Kidney glomerular epithelial cell (primary cell): Measurements from ENCODE around the gene PPP1R16B.

Experiments used
- DNase-seq: peaks from one replicate; lab custom pipeline; 2025; lab: John Stamatoyannopoulos, UW

The PPP1R16B gene

GRCh38 chr20:38877483-38877882 is 72.0 kb downstream of the PPP1R16B start:
- no peak for DNase-seq

- DNase-seq = no peak
Measured at GRCh38 chr20:38878866-38879265, 73.4 kb downstream of the PPP1R16B start.

DNA sequence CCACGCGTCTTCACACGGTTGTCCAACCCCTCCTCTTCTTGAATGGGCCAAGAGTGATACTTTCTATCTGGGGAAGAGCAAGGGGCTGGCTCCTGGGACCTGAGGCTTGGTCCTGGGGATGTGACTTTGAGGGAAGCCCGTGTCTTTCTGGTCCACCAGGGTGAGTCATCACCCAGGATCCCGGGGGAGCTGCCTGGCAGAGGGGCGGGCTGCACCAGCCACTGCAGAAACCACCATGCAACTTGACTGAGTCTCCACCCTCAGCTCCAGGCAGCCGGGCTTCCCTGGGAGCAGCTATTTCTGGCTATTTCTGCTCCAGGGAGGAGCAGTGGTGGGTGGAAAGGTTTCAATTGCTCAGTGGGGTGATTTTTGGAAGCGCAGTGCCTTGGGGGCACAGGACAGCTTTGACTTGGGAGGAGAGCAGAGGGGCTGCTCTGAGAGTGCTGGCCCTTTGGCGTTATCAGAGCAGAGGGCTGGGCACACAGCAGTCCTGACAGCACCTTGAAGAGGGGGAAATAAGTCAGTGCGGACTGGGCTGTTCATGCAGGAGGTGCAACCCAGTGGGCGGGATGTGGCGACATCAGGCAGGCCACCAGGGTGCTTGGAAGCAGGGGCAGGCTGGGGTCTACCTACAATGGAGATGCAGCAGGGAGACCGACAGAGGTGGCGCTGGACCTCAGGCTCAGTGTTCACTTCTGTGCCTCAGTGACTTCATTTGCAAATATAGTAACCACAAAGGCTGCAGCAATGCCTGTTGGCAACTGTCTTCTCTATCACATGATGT is 75.6 kb downstream of the PPP1R16B start:
- DNase-seq = no peak

- no peak for DNase-seq
Measured at GRCh38 chr20:38881806-38882440, 76.4 kb downstream of the PPP1R16B start.

DNA sequence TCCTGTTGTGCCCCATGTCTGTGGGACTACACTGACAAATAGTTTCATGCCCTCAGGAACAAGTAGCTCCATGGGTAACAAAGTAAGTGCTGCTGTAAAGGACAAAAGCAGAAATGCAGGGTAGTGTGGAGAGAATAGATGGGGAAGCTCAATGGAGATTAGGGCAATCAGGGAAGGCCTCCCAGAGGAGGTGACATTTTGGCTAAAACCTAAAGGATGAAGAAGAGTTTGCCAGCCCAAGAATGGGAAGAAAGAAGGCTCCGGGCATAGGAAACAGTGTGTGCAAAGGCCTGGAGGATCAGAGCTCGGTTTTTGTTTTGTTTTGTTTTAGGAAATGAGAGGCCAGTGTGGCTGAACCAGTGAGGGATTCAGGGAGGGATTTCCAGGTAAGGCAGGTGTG is 77.1 kb downstream of the PPP1R16B start:
- no peak for DNase-seq

GRCh38 chr20:38883081-38883980 is 77.8 kb downstream of the PPP1R16B start:
- DNase-seq = no peak

DNA sequence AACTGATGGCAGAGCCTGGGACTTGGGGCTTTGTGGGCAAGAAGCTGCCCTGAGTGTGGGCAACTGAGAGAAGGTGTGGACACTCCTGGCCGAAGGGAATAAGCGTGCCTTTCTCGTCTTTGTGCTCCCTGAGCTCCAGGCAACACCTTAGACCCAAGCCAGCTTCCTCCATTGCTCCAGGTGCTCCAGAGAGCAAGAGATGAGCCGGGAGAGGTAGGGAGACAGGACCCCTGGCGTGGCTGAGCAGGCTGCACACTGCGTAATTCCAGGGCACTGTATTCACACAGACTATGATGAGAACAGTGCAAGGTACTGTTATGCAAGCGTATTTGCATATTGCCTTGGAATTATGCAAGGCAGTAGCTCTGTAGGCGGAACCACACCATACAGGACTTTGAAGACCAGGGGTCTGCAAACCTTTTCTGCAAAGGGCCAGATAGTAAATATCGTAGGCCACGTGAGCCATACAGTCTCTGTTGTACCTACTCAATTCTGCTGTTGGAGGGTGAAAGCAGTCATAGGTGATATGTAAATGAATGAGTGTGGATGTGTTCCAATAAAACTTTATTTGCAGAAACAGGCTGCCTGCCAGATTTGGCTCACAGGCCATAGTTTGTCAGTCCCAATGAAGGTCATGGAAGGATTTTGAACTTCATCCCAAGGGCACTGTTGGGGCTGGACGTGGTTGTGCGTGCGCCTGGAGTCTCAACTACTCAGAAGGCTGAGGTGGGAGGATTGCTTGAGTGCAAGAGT is 78.7 kb downstream of the PPP1R16B start:
- no peak for DNase-seq

DNA sequence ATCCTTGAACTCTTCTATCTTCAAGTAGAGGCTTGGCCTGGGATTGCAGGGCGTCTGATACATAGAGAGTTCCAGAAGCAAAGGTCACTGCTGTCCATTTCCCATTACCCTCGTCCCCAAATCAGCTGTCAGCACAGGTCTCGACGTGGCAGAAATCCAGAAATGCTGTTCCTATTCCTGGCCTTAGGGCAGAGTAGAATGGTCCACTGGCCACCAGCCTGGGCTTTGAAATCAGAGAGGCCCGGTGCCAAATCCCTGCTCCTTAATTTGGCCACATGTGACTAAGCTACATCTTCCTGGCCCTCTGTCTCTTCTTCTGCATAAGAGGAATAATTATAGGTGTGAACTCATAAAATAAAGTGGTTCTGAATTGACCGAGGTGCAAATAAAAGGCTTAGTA is 79.9 kb downstream of the PPP1R16B start:
- DNase-seq = no peak

DNA sequence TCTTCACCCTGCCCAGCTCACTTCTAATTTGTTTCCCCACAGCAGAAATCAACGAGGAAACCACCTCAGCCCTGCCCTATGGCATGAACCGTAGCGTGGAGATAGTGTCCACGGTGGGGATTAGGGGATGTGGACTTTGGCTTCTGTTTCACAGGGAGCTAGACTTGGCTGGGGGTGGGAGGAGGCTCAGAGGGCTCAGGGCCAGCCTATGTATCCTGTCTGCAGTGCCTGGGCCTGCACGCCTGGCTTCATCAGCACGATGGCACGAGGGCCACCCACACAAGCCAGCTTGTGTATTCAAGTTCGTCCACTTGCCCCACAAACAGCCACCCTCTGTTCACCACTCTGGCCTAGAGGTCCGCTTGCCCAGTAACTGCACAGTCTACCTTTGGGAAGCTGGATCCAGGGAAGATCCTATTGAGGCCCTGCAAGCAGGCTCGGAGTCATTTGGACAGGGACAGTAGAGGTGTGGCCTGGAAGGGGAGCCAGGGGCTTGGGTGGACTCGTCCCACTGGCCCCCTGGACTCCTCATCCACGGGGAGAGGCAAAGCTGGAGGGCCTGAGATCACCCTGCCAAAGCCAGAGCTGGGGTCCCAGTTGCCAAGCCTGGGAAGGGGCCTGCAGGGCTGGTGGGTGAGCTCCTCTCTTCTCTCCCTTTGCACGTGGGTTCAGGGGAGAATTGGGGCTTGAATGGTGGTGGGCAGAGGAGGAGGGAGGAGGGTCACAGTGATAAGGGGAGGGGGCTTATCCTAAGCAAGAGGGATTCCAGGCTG is 82.7 kb downstream of the PPP1R16B start:
- DNase-seq = no peak

DNA sequence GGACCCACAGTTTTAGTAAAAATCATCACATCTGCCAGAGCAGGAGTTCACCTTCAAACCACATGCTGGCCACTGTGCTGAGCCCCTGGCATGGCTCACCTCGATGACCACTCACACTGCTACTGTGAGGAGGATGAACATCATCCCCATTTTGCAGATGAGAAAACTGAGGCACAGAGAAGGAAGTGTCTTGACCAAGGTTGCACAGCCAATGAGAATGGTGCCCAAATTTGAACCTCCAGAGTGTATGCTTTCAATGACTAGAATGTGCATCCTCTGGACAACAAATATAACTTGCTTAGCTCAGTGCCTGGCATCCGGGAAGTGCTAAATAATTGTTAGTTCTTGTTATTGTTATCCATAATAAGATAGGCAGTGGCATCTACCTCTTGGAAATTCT is 83.6 kb downstream of the PPP1R16B start:
- DNase-seq = no peak

DNA sequence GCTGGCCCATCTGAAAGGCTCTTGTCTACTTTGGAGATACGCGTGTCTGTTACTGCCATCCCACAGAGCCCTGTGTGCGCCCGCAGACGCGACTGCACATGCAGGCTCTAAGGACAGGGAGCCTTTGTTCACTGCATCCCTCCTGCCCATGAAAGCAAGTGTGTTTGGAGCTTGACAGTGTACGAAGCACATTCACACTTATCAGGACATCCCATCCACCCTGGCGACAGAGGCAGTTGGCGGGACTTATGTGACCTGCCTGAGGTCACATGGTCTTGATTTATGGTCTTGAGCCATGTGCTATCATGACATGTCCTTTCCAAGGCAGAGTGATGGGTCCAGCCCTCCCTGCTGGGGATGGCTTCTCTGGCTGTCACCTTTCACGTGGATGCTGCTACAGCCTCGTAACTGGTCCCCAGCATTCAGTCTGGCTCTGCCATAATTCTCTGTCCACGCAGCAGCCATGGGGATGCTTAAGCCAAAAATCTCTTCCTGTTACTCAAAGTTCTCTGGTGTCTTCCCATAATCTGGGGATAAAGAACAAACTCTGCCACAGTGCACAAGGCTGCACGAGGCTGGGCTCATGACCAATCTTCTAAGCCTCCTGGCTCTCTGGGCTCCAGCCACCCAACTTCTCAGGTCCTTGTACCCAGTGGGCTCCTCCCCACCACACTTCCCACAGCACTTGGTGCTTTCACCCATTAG is 84.4 kb downstream of the PPP1R16B start:
- DNase-seq = no peak

DNA sequence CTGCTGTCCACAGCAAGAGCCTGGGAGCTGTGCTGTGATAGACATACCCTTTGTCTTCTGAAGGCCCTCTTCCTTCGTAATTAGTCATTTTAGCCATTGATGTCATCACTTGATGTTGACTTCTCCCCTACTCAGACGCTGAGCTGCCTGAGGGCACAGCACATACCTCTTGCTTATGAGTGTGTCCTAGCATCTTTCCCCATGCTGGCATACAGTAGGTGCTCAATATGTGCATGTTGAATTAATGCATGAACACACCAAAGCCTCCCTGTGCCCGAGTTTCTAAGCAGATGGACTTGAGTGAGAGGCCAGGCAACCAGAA is 85.0 kb downstream of the PPP1R16B start:
- no peak for DNase-seq

DNA sequence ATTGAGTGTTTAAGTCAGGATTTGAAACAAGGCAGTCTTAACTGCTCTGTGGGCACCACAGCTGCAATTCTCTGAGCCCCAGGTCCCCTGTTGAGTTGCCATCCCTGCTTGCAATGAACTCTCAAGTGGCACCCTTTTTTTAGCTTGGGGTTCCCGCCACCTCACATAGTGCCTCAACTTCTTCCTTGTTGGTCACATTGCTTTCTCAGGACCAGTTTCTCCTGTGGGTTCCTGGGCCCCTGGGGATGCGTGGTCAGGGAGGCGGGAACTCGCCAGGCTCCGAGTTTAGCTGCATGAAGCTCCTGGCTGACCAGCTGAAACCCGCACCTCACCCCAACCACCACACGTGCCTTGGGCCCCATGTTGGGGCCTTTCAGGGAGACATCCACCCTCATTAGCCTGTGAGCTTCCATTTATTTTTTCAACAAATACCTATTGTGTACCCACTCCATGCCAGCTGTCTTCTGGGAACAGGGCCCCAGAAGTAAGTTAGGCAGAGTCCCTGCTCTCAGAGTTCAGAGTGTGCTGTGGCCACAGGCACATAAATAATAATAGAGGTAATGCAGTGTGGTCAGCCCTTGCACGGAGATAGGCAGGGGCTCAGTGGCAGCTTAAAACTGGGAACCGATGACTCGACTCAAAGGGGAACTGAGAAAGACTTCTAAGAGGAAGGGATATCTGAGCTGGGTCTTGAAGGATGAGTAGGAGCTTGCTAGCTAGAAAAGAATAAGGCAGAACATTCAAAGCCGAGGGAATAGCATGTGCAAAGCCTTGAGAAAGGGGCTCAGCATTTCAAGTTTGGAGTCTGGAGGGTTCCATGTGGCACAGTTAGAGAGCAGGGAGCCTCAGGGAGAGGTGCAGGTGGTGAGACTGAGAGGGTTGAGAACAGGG is 86.8 kb downstream of the PPP1R16B start:
- DNase-seq = no peak

DNA sequence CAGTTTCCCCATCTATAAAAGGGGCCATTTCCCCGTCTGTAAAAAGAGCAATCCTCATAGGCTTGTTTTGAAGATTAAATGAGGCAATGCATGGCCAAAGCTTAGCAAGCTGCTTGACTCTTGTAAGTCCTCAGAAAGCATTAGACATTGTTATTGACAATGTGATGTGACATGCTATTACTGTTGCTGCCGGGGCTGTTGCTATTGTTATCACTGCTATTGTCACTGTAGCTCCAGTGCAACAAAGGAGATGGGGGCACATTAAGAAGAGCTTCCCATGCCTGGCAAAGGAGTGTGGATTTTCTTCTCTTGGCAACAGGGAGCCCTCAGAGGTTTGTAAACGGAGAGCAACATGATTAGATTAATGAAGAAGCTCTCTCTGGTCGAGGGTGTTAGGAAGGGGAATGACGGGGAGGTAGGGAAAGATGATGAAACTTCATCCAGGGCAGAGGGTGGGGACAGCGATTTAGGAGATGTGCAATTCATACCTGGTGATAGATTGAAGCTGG is 87.6 kb downstream of the PPP1R16B start:
- no peak for DNase-seq

DNA sequence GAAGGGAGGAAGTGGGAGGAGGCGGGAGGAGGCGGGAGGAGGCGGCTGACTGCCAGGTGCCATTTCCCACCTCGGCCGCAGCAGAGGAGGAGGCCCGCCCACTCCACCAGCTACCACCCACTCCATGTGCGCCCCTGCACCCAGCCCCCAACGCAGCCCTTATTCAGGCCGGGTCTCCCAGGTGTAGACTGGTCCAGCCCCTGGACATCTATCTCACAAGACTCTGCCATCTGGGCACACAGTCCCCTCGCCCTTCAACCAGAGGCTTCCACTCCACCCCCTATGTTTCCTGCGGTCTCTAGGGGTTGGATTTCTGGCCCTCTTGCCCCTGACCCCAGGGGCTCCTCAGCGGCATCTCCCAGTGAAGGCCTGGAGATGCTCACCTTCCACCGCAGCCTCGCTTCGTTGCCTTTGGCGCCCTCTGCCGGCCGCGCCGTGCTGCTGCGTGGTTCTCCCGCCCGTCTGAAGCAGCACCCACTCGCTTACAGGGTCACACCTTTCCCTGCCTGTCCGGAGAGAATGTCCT is 88.1 kb downstream of the PPP1R16B start:
- DNase-seq = no peak

- DNase-seq = no peak
Measured at GRCh38 chr20:38894091-38894847, 88.8 kb downstream of the PPP1R16B start.

- no peak for DNase-seq
Measured at GRCh38 chr20:38895098-38895949, 89.8 kb downstream of the PPP1R16B start.
